GM12865 (cell line): ENCODE results near the gene SYNJ2.

Experiments used
- DNase-seq: peaks from one replicate; pipeline ENCODE4 v3.0.0; 2010; ENCODE audit warnings: low read depth
- H3K4me3 ChIP-seq: 2 replicates; pipeline ENCODE4 v1.5.1; 2011; ENCODE audit warnings: mild to moderate bottlenecking, low read depth, low read length, control low read depth
- TF ChIP-seq, protein P1 (sequence below): IDR thresholded peaks from 2 replicates; pipeline ENCODE4 v1.5.1; 2011; ENCODE audit warnings: low read length, control low read depth, low read depth, inconsistent platforms; ENCODE audit not compliant: insufficient read depth; ENCODE audit errors: missing control alignments

The SYNJ2 gene

DNA sequence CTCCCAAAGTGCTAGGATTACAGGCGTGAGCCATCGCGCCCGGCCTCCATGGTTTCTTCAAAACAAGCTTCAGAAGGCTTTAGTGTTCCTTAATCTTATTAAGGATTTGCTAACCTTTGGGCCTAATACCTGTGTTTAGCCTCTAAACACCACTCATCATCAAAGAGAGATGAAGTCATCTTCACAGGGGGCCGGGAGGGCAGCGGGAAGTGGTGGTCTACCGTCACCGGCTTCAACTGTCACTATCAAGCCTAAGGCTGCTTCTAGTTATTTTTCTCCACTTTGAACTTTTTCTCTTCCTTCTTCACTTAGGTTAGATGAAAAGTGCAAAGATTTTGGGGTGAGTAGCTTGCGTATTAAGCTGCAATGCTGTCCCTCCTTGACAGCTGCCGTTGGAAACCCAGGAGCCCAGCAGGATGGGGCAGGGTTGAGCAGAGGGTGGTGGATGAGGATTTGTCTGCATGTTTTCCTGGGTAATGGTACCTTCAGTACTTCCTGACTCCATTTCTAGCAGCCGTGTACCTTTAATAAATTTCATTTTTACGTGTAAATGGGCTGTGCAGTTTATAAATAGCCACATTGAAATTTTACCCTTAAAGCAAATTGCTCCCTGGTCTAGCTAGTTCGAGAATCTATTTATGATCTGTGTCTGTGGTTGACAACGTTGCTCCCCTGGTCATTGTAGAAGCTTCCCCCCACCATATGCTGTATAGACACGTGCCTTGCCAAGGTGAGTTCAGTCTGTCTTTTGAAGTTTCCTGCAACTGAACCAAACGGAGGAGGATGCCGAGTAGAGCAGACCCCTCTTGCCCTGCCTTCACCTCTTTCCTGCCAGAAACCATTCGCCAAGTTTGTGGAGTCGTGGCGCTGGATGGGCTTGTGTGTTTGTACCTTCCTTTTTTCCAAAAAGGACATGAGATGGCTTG lies 64.8 kb downstream of the SYNJ2 start:
- TF ChIP-seq, protein P1, sequence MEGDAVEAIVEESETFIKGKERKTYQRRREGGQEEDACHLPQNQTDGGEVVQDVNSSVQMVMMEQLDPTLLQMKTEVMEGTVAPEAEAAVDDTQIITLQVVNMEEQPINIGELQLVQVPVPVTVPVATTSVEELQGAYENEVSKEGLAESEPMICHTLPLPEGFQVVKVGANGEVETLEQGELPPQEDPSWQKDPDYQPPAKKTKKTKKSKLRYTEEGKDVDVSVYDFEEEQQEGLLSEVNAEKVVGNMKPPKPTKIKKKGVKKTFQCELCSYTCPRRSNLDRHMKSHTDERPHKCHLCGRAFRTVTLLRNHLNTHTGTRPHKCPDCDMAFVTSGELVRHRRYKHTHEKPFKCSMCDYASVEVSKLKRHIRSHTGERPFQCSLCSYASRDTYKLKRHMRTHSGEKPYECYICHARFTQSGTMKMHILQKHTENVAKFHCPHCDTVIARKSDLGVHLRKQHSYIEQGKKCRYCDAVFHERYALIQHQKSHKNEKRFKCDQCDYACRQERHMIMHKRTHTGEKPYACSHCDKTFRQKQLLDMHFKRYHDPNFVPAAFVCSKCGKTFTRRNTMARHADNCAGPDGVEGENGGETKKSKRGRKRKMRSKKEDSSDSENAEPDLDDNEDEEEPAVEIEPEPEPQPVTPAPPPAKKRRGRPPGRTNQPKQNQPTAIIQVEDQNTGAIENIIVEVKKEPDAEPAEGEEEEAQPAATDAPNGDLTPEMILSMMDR = no peak
- peak; percentile 66 for DNase-seq
- no peak overlapping the region for H3K4me3 ChIP-seq

DNA sequence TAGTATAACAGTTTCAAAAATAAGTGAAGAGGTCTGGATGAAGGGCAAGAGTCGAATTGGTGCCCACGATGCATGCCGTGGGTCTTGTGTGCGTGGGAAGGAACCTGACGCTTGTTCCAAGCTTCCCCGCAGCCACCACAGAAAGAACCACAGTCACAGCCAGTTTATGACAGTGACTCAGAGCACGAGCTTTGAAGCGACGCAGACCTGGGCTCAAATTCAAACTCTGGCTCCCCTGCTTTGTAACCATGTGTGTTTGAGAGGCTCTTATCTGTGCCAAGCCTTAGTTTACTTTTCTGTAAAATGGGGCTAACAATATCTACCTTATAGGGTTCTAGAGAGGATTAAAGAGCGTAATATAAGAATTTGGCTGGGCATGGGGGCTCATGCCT lies 65.5 kb downstream of the SYNJ2 start:
- peak; percentile 66 for DNase-seq
- TF ChIP-seq, protein P1 = no peak
- H3K4me3 ChIP-seq = no peak overlapping the region

DNA sequence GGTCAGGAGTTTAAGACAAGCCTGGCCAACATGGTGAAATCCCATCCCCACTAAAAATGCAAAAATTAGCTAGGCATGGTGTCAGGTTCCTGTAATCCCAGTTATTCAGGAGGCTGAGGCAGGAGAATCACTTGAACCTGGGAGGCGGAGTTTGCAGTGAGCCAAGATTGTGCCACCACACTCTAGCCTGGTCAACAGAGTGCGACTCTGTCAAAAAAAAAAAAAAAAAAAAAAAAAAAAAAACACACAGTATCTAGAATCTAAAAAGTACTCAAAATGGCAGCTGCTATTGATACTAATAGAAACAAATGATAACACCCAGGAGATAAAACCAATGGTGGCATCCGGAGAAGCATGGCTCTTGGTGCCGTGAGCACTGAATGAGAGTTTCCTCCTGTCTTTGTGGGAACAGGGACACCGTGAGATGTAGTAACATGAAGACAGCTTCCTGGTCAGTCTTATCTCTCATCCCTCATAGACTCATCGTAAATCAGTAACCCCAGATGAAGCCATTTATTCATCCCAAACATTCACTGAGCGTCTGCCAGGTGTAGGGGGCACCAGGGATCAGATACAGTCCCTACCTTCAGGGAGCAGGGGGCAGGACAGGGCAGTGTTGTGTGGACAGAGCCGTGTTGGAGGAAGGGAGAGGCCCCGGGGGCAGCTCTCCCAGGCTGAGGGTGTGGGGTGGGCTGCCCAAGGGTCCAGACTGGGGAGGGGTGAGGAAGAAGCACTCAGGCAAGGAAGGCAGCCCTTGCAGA lies 66.1 kb downstream of the SYNJ2 start:
- no peak for DNase-seq
- TF ChIP-seq, protein P1 = no peak
- H3K4me3 ChIP-seq = no peak overlapping the region

DNA sequence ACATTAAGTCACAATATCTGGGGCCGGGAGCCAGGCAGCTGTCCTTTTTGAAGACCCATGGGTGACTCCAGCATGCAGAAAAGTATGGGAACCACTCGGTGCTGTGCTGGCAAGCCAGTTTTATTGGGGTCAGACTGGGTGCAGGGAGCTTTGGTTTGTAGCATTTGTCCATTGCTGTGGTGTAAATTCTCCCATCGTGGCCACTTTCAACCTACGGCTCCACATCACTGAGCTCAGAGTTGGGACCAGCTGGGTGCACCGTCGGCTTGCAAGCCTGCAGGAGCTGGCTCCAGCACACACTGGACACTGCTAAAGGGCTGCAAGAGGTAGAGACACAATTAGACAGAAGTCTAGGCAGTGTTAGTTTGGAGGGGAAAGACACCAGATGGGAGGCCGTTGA lies 66.9 kb downstream of the SYNJ2 start:
- no peak for DNase-seq
- TF ChIP-seq, protein P1 = no peak
- H3K4me3 ChIP-seq = no peak overlapping the region

DNA sequence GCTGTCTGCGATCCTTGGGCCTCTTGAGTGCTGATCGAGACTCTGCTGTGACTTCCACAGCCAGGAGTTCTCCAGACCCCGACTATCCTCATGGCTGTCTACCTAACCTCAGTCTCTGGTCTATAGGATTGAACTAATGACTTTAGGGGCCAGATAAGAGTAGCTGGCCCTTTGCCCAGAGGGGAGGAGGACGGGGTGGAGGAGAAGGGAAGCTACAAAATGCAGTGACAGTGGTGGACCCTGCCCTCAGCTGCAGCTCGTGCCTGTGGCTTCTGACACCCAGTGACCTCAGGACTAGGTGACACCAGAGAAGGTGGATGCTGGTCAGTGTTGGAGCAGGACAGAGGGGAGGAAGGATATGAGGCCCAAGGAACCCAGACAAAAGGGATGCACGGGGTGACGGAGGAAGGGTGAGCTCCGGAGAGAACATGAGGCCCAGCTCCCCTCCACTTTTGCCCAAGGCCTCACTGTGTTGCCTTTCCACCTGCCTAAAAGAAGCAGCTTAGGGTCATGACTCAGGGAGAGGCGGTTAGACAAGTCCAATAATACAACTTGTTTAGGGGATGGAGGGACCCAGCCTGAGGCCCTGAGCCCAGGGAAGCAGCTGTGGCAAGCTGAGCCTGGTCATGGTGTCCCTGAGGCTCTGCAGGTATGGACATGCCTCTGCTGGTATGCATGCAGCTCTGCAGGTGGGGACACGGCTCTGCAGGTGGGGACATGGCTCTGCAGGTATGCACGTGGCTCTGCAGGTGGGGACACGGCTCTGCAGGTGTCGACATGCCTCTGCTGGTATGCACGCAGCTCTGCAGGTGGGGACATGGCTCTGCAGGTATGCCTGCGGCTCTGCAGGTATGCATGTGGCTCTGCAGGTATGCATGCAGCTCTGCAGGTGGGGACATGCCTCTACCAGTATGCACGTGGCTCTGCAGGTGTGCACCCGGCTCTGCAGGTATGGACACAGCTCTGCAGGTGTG lies 67.7 kb downstream of the SYNJ2 start:
- H3K4me3 ChIP-seq = no peak overlapping the region
- TF ChIP-seq, protein P1 = no peak
- DNase-seq = no peak

DNA sequence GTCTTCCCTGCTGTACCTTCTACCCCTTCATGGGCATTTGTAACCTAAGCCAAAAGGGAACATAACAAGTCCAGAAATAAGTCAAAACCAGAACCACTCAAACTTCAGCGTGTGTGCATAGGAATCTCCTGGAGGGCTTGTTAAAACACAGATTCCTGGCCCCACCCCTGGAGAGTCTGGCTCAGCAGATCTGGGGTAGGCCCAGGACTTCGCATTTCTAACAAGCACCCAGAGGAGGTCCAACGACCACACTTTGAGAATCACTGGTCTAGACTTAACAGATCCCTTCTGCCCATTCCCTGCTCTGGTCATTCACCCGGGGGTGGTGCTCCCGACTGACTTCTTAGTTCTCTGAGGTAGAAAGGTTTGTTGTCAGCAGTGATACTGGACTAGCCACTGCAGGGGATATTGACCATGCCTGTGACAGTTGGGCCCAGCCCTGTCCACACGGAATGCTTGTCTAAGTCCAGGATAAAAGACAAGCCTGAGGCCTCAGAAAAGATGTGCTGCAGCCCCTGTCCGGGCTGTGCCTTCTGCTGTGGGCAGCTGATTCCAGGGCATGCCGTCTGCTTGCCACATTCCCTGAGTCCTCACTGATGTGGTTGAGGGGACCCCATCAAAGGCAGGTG lies 68.6 kb downstream of the SYNJ2 start:
- TF ChIP-seq, protein P1 = no peak
- no peak overlapping the region for H3K4me3 ChIP-seq
- DNase-seq = no peak
